Lower leg skin (tissue), 3 donors: ENCODE measurements around the gene NDUFB1.

ENCODE experiments used
- POLR2A ChIP-seq, 2 donors: fragments of 450-650 bp; IDR thresholded peaks; one replicate each; pipeline ENCODE4 v1.6.1; 2016 to 2017; ENCODE audit warnings: antibody characterized with exemption in 2 of 2, mild to moderate bottlenecking in 1 of 2, moderate library complexity in 1 of 2
- TF ChIP-seq, protein P1 (sequence below), 3 donors: fragments of 450-650 bp; IDR thresholded peaks; one replicate each; pipeline ENCODE4 v1.5.1; 2016; ENCODE audit warnings: antibody characterized with exemption in 3 of 3, mild to moderate bottlenecking in 3 of 3, moderate library complexity in 2 of 3

GRCh38 chr14:92108345-92109254 is 12.9 kb downstream of the NDUFB1 start:
- TF ChIP-seq, protein P1, sequence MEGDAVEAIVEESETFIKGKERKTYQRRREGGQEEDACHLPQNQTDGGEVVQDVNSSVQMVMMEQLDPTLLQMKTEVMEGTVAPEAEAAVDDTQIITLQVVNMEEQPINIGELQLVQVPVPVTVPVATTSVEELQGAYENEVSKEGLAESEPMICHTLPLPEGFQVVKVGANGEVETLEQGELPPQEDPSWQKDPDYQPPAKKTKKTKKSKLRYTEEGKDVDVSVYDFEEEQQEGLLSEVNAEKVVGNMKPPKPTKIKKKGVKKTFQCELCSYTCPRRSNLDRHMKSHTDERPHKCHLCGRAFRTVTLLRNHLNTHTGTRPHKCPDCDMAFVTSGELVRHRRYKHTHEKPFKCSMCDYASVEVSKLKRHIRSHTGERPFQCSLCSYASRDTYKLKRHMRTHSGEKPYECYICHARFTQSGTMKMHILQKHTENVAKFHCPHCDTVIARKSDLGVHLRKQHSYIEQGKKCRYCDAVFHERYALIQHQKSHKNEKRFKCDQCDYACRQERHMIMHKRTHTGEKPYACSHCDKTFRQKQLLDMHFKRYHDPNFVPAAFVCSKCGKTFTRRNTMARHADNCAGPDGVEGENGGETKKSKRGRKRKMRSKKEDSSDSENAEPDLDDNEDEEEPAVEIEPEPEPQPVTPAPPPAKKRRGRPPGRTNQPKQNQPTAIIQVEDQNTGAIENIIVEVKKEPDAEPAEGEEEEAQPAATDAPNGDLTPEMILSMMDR (IDR thresholded peaks at IDR 0.05) = no peak
- no peak for TF ChIP-seq POLR2A (IDR thresholded peaks at IDR 0.05)
